AG10803 (cell line): ENCODE results near the gene UBE3C.
"Not testable (repeated sequence)": the region's sequence is repeated elsewhere in the genome, so short reads cannot be mapped to it uniquely, and the experiment has no call there.

Experiments used
- DNase-seq: peaks from one replicate; pipeline ENCODE4 v3.0.0; 2010; ENCODE audit warnings: low read depth
- H3K4me3 ChIP-seq: 2 replicates; pipeline ENCODE4 v1.5.1; 2011; ENCODE audit warnings: mild to moderate bottlenecking, low read length, control low read depth
- TF ChIP-seq, protein P1 (sequence below): conservative IDR thresholded peaks from 2 replicates; pipeline ENCODE4 v1.5.1; 2011; ENCODE audit warnings: mild to moderate bottlenecking, low read length, control low read depth, inconsistent platforms

The UBE3C gene

DNA sequence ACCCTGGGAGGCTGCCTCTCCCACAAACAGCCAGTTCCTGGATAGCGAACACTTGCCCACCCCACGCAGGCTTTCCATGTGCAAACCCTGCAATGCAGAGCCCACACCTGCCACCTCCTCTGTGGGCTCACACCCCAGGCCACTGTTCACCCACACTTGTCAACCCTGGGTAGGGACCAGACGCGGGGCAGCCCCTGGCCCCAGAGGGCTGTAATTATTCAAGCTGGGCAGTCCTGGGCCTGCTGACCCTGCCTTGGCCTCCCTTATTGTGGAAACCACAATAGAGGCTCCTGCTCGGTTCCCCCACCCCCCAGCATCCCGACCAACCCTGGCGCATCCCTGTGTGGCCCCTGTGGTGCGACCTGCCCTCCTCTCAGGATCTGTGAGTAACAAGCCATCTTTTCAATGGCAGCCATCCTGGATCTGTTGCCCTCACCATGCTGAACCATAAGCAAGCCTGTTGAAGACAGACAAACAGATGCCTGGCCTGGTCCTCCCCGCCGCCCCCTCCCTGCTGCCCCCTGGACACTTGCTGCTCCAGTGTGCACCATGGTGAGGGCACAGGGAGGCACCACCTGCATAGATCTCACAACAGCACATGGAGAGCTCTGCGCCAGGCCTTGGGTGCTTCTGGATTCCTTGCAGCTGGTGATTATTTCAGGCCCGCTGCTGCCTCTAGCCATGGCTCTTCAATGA, 15.8 kb upstream of the UBE3C start:
- no peak for DNase-seq
- TF ChIP-seq, protein P1, sequence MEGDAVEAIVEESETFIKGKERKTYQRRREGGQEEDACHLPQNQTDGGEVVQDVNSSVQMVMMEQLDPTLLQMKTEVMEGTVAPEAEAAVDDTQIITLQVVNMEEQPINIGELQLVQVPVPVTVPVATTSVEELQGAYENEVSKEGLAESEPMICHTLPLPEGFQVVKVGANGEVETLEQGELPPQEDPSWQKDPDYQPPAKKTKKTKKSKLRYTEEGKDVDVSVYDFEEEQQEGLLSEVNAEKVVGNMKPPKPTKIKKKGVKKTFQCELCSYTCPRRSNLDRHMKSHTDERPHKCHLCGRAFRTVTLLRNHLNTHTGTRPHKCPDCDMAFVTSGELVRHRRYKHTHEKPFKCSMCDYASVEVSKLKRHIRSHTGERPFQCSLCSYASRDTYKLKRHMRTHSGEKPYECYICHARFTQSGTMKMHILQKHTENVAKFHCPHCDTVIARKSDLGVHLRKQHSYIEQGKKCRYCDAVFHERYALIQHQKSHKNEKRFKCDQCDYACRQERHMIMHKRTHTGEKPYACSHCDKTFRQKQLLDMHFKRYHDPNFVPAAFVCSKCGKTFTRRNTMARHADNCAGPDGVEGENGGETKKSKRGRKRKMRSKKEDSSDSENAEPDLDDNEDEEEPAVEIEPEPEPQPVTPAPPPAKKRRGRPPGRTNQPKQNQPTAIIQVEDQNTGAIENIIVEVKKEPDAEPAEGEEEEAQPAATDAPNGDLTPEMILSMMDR: no peak
- no peak overlapping the region for H3K4me3 ChIP-seq

DNA sequence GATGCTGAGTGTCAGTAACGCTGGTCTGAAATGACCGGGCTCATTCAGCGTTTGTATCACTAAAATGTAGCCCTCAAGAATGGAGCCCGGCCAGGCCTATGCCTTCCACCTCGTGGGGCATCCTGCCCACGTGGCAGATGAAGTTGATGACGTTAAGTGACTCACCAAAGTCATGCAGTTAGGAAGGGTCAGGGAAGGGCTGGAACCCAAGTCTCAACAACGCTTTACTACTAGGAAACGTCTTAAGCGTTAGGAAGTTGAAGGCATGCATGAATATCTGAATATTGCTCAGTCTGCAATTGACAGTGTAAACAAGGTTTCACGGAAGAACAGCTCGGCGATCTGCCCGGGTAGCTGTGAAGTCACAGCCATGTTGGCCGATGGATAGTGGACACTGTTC, 14.0 kb upstream of the UBE3C start:
- no peak for DNase-seq
- no peak overlapping the region for H3K4me3 ChIP-seq
- TF ChIP-seq, protein P1: no peak

DNA sequence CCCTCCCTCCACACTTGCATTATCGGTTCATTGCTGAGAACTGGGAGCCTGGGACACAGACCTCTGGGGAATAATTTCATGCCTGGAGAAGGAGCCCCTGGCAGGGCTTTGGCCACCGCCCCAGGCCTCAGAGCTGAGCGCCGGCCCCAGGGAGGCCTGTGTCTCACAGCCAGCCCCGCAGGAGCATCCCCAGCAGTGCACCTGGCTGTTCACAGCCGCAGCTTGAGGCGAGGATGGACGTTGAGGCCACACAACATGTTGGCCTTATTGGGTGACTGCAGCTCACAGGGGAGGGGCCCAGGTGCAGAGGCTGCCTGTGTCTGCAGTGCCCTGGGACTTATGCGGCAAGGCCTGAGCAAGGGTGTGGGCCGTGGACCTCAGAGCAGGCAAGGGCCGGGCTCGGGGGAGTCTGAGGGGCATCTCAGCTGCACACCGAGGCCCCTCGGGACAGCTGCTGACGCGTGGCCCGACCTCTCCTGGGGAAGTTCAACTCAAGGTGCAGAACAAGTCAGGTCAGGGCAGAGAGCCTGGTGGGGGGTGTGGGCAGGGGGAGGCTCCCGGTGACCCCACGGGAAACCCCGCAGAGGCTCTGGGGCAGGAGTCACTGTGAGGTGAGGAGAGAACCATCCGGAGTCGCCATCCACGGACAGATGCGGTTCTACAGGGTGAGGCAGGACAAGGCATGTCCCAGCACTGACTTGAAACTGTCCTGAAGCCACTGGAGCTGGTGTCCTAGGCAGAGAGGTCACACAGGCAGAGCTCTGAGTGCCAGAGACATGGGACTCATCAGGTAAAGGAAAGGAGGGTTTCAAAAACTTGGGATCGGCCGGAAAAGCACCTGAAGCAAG, 13.1 kb upstream of the UBE3C start:
- DNase-seq: no peak
- no peak overlapping the region for H3K4me3 ChIP-seq
- TF ChIP-seq, protein P1: no peak

DNA sequence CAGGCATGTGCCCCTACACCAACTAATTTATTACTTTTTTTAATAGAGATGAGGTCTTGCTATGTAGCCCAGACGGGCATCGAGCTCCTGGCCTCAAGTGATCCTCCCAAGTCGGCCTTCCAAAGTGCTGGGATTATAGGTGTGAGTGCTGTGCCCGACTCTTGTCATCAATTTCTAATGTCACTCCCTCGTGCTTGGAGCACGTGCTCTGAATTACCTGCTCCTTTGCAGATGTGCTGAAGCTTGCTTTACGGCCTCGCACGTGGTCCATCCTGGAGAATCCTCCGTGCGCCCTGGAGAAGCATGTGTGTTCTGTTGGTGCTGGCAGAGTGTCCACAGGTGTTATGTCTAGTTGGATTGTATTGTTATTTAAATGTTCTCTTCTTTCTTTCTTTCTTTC, 11.8 kb upstream of the UBE3C start:
- no peak for DNase-seq
- H3K4me3 ChIP-seq: no peak overlapping the region
- TF ChIP-seq, protein P1: no peak

DNA sequence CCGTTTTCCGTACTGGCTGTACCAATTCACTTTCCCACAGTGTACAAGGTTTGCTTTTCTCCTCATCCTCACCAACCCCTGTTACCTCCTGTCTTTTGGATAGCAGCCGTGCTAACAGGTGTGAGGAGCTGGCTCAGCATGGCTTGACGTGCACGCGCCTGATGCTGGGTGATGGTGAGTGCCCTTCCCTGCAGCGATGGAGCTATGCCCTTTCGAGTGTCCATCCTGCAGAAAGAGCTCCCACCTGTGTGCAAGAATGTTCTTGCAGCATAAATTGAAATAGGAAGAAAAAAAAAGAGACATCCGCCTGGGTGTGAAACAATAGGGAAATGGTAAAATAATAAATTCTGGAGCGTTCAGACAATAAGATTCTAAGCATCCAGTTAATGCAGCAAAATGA, 9.5 kb upstream of the UBE3C start:
- H3K4me3 ChIP-seq: no peak overlapping the region
- TF ChIP-seq, protein P1: no peak
- DNase-seq: no peak

DNA sequence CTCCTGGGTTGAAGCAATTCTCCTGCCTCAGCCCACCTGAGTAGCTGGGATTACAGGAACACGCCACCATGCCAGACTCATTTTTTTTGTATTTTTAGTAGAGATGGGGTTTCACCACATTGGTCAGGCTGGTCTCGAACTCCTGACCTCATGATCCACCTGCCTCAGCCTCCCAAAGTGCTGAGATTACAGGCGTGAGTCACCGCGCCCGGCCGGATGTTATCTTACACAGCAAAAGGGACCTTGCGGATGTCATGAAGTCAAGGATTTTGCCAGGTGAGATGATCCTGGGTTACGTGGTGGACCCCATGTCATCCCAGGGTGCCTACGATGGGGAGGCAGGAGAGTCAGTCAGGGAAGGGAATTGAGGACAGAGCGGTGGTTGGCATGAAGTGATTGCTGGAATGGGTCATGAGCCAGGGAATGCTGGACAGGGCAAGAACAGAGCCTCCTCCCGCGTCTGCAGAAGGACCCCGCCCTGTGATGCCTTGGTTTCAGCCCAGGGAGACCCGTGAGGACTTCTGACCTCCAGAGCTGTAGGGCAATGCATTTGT, 8.7 kb upstream of the UBE3C start:
- H3K4me3 ChIP-seq: no peak overlapping the region
- no peak for DNase-seq
- TF ChIP-seq, protein P1: no peak

DNA sequence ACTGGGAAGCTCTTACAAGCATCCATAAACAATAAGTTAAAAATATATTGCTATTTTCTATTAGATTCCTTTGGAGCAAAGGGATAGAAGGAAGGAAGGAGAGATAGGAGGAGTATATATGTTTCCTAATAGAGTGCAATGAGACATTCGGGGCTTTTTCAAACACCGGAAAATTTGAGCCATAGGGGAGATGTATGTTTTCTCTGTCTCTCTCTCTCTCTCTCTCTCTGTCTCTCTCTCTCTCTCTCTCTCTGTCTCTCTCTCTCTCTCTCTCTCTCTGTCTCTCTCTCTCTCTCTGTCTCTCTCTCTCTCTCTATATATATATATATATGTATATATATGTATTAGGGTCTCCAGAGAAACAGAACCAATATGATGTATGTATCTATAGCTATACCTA, 7.9 kb upstream of the UBE3C start:
- DNase-seq, H3K4me3 ChIP-seq: not testable (repeated sequence)
